C4-2B (cell line): ENCODE results near the gene TFF1.

Experiments used
- CTCF ChIP-seq: fragments of 450-650 bp; conservative IDR thresholded peaks from 2 replicates; pipeline ENCODE4 v1.5.1; 2017; ENCODE audit warnings: mild to moderate bottlenecking
- ZFX ChIP-seq: fragments of 450-650 bp; IDR thresholded peaks from 2 replicates; pipeline ENCODE4 v1.6.1; 2017

- TF ChIP-seq CTCF: no peak
- no peak for TF ChIP-seq ZFX
Observed at GRCh38 chr21:42378418-42378817, 12.1 kb upstream of the TFF1 start.
